Memory B cell (primary cell): Measurements from ENCODE around the gene CFAP73.
"Not testable (repeated sequence)": the region's sequence is repeated elsewhere in the genome, so short reads cannot be mapped to it uniquely, and the experiment has no call there.

Experiments
- ATAC-seq: fragments of 150-1000 bp; cut with Tn5 transposase; 2 replicates; pipeline ENCODE4 v1.10.0; 2021; ENCODE audit warnings: low read depth, mild to moderate bottlenecking, moderate library complexity
- DNase-seq, 2 donors: peaks; one replicate each; pipeline ENCODE4 v3.0.0; 2022; ENCODE audit warnings: low spot score in 2 of 2
- H3K27ac Mint-ChIP-seq: one replicate; pipeline ENCODE4 v1.8.0; 2022; ENCODE audit warnings: mild to moderate bottlenecking, moderate library complexity, mixed read lengths
- H3K27me3 Mint-ChIP-seq: one replicate; pipeline ENCODE4 v1.8.0; 2022; ENCODE audit warnings: mixed read lengths
- H3K36me3 Mint-ChIP-seq: one replicate; pipeline ENCODE4 v1.8.0; 2022; ENCODE audit warnings: mild to moderate bottlenecking, mixed read lengths
- H3K4me1 Mint-ChIP-seq: one replicate; pipeline ENCODE4 v1.8.0; 2022; ENCODE audit warnings: mixed read lengths
- H3K4me3 Mint-ChIP-seq: one replicate; pipeline ENCODE4 v1.8.0; 2022; ENCODE audit warnings: mild to moderate bottlenecking, moderate library complexity, mixed read lengths
- H3K9me3 Mint-ChIP-seq: one replicate; pipeline ENCODE4 v1.8.0; 2022; ENCODE audit warnings: mixed read lengths

CFAP73 gene

DNA sequence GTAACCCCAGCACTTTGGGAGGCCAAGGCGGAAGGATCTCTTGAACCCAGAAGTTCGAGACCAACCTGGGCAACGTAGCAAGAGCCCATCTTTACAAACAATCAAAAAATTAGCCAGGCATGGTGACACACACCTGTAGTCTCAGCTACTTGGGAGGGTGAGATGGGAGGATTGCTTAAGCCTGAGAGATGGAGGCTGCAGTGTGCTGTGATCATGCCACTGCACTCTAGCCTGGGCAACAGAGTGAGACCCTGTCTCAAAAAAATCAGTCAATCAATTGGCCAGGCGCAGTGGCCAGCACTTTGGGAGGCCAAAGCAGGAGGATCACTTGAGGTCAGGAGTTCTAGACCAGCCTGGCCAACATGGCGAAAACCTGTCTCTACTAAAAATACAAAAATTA, 57.3 kb downstream of the CFAP73 start:
- H3K4me3 Mint-ChIP-seq, H3K36me3 Mint-ChIP-seq, ATAC-seq, H3K9me3 Mint-ChIP-seq, DNase-seq, H3K27me3 Mint-ChIP-seq: not testable (repeated sequence)
- Mint-ChIP-seq H3K27ac (peak overlapping the region; percentile 71), H3K4me1 (peaks cover 35% of the 10 kb centered on the region)

DNA sequence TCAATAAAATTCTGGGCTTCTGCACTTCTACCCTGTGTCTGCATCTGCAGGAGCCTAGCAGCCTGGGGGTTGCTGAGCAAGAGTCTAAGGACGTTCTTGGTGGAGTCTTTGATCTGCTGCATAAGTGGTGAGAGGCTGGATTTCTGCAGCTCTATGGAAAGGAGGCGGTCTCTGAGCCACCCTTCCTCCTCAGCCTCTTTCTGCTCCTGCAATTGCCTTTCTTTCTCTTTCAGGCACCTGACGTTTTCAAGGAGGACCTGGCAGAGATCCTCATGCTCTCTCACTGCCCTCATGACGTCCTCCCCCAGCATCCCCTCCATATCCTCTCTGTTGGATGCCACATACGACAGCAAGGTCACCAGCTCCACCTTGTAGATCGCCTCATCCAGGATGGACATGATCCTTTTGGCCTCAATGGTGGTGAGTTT, 58.1 kb downstream of the CFAP73 start:
- Mint-ChIP-seq H3K9me3 (peaks cover 2% of the 10 kb centered on the region), H3K4me3 (peak overlapping the region; percentile 79), H3K27me3 (no peaks in the 10 kb centered on the region), H3K27ac (peak overlapping the region; percentile 97), H3K4me1 (peaks cover 35% of the 10 kb centered on the region), H3K36me3 (no peaks in the 10 kb centered on the region)
- peak; percentile 3 for ATAC-seq
- peak in 1 of 2 donors; percentile 13 for DNase-seq

DNA sequence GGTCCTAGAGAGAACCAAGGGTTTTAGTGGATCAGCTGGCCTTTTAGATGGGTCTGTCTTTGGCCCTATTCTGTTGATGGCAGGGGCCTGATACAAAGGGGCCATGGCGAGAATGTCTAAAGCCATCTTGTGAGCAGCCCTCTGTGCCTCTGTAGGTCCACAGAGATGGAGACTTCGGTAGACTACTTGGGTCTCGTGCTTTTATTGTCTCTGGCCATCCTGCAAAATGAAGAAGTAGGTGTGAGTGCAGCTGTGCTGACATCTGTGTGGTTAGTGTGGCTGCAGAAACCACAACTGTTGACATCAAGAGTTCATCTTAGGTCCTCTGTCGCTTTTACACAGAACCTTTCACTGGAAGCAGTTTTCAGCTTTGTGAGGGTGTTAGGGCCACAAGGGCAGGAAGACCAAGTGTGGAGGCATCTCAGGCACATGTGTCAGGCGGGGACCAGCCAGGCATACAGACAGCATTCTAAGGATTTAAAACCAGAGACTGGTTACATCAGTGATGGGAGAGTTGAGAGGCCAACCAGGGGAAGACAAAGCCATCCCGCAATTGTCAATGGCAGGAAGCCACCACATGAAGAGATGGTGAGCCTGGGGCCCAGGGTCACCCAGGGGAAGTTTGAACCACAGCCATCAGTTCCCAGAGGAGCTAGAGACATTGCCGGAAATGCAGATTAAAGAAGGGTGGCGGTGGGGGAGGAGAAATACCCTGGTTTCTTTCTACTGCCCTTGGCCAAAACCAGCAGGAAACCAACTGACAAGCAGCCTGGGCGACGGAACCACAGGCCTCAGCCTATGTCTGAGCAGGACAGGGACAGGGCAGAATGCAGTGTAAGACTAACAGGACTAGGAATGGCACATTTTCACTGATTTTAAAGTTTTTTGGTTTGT, 58.8 kb downstream of the CFAP73 start:
- DNase-seq, result peak; percentile 70 to 76
- peak; percentile 83 for ATAC-seq
- no peaks in the 10 kb centered on the region for H3K27me3 Mint-ChIP-seq
- H3K4me3 Mint-ChIP-seq, result peak overlapping the region; percentile 79
- H3K4me1 Mint-ChIP-seq, result peaks cover 31% of the 10 kb centered on the region
- H3K9me3 Mint-ChIP-seq, result peaks cover 2% of the 10 kb centered on the region
- H3K27ac Mint-ChIP-seq, result peak overlapping the region; percentile 97
- H3K36me3 Mint-ChIP-seq, result no peaks in the 10 kb centered on the region
